Endothelial cell (in vitro differentiated cells): Measurements from ENCODE around the gene LCLAT1. TPM values are rescaled to one million over a fixed set of nuclear protein-coding genes. Genes with fewer than 3 reads are reported as not detected.

ENCODE experiments used
- DNase-seq: peaks from one replicate; pipeline ENCODE4 v3.0.0; 2021; ENCODE audit warnings: low spot score
- H3K27ac Mint-ChIP-seq: one replicate; pipeline ENCODE4 v1.8.0; 2021; ENCODE audit warnings: mixed read lengths, inconsistent platforms; ENCODE audit not compliant: unreplicated experiment
- H3K27me3 Mint-ChIP-seq: one replicate; pipeline ENCODE4 v1.8.0; 2021; ENCODE audit warnings: mild to moderate bottlenecking, moderate library complexity, mixed read lengths, inconsistent platforms; ENCODE audit not compliant: unreplicated experiment
- H3K36me3 Mint-ChIP-seq: one replicate; pipeline ENCODE4 v1.8.0; 2021; ENCODE audit warnings: mild to moderate bottlenecking, low read depth, mixed read lengths, inconsistent platforms; ENCODE audit not compliant: unreplicated experiment
- H3K4me1 Mint-ChIP-seq: one replicate; pipeline ENCODE4 v1.8.0; 2021; ENCODE audit warnings: mild to moderate bottlenecking, mixed read lengths, inconsistent platforms; ENCODE audit not compliant: unreplicated experiment
- H3K4me3 Mint-ChIP-seq: one replicate; pipeline ENCODE4 v1.8.0; 2021; ENCODE audit warnings: mild to moderate bottlenecking, mixed read lengths, inconsistent platforms; ENCODE audit not compliant: unreplicated experiment
- H3K9me3 Mint-ChIP-seq: one replicate; pipeline ENCODE4 v1.8.0; 2021; ENCODE audit warnings: mixed read lengths, inconsistent platforms; ENCODE audit not compliant: unreplicated experiment
- total RNA-seq: library from RNA; stranded (reverse); fragmentation: NEBNext Ultra II Directional; extraction: Animal tissue kit (Norgen Biotek cat#: 25700); gene quantifications from one replicate; pipeline ENCODE4 v1.2.1, GENCODE V29; 2021; ENCODE audit not compliant: unreplicated experiment
- TF ChIP-seq, protein P1 (sequence below): fragments of 200-600 bp; sonication (generic); IDR thresholded peaks from one replicate; pipeline ENCODE4 v1.5.0; 2021; ENCODE audit warnings: antibody characterized with exemption; ENCODE audit not compliant: unreplicated experiment

The LCLAT1 gene
- total RNA-seq, 1 donor from 2014 or later: 20.9 TPM

DNA sequence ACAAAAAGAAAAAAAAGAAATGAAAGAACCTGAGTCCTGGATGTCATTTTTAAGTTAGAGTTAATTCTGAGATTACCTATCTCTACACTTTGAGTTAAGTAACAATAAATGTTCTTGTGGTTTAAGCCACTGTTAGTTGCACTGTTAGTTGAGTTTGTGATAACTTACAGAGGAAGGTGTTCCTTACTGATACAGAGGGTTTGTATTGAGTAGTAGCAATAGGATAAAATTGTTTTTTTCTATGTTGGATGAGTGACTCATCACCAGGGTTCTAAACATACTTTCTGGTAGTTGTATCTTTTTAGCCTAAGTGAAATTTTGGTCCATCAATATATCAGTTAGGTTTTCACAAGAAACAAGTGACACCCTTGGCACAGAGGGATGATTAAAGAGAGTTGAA lies 4.0 kb upstream of the LCLAT1 start:
- no peak for DNase-seq
- no peaks in the 10 kb centered on the region for H3K9me3 Mint-ChIP-seq
- H3K4me1 Mint-ChIP-seq: peaks cover 18% of the 10 kb centered on the region
- TF ChIP-seq, protein P1, sequence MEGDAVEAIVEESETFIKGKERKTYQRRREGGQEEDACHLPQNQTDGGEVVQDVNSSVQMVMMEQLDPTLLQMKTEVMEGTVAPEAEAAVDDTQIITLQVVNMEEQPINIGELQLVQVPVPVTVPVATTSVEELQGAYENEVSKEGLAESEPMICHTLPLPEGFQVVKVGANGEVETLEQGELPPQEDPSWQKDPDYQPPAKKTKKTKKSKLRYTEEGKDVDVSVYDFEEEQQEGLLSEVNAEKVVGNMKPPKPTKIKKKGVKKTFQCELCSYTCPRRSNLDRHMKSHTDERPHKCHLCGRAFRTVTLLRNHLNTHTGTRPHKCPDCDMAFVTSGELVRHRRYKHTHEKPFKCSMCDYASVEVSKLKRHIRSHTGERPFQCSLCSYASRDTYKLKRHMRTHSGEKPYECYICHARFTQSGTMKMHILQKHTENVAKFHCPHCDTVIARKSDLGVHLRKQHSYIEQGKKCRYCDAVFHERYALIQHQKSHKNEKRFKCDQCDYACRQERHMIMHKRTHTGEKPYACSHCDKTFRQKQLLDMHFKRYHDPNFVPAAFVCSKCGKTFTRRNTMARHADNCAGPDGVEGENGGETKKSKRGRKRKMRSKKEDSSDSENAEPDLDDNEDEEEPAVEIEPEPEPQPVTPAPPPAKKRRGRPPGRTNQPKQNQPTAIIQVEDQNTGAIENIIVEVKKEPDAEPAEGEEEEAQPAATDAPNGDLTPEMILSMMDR: no peak
- peak overlapping the region; percentile 42 for H3K27ac Mint-ChIP-seq
- H3K27me3 Mint-ChIP-seq: peaks cover 3% of the 10 kb centered on the region
- no peaks in the 10 kb centered on the region for H3K36me3 Mint-ChIP-seq
- H3K4me3 Mint-ChIP-seq: no peak overlapping the region

DNA sequence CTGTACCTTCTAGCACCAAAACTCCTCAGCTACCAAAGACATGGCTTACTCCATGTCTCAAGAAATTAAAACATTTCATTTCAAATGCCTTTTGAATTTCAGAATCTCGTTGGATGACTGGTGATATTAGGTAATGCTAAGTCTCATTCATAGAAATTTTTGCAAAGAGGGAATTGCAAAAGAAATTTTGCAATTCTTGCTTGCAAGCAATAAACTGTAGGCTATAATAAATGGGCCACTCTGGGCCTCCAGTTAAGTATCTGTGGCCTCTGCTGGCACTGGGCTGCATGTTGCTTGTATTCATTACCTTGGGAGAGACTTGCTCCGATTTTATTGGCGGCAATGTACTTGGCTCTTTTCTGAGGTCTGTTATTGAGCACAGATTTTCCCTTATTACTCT lies 2.8 kb upstream of the LCLAT1 start:
- Mint-ChIP-seq H3K9me3 (no peaks in the 10 kb centered on the region), H3K4me1 (peaks cover 20% of the 10 kb centered on the region), H3K36me3 (no peaks in the 10 kb centered on the region), H3K4me3 (no peak overlapping the region), H3K27ac (no peak overlapping the region), H3K27me3 (peaks cover 3% of the 10 kb centered on the region)
- DNase-seq: no peak
- TF ChIP-seq, protein P1: no peak

DNA sequence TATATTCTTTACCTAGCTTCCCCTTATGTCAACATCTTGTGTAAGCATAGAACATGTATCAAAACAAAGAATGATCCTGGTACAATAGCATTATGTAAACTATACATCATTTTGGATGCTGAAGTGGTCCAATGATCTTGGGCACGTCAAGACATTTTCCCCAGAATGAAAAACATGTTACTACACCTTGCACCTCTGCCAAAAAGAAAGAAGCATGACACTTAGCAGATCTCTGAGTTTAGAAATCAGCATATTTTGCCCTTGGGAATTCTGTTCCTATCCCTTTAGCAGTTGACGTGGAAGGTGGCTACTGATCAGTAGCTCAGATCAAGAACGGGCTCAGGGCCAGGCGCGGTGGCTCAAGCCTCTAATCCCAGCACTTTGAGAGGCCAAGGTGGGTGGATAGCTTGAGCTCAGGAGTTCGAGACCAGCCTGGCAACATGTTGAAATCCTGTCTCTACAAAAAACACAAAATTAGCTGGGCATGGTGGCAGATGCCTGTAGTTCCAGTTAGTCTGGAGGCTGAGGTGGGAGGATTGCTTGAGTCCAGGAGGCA lies 1.7 kb upstream of the LCLAT1 start:
- no peaks in the 10 kb centered on the region for H3K9me3 Mint-ChIP-seq
- DNase-seq: no peak
- H3K4me1 Mint-ChIP-seq: peaks cover 13% of the 10 kb centered on the region
- H3K36me3 Mint-ChIP-seq: no peaks in the 10 kb centered on the region
- H3K27me3 Mint-ChIP-seq: peaks cover 2% of the 10 kb centered on the region
- no peak overlapping the region for H3K27ac Mint-ChIP-seq
- TF ChIP-seq, protein P1: no peak
- H3K4me3 Mint-ChIP-seq: no peak overlapping the region

DNA sequence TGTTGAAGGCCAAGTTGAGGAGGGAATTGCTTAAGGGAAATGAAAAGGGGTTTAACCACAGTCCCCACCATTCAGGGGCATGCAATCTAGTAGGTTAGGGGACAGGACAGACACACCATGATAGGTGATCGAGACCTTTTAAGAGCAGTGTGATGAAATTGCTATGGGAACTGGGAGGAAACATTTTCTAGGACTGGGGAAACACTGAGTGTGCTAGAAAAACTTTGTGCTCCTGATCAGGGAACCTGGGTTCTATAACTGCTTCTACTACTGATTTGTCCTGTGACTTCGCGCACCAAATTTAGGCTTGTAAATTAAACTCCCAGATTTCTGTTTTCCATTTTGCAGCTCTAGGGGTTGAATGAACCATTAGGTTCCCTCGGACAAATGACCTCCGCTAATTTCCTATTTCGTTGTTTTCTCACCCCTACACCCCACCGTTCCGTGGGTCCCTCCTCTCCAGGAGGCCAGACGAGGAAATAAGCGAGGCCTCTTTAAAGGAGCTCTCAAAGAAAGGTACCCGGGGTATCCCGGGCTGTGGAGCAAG lies 371 bp upstream of the LCLAT1 start:
- H3K27ac Mint-ChIP-seq: peak overlapping the region; percentile 94
- TF ChIP-seq, protein P1: no peak
- H3K4me1 Mint-ChIP-seq: peaks cover 13% of the 10 kb centered on the region
- no peak for DNase-seq
- H3K36me3 Mint-ChIP-seq: no peaks in the 10 kb centered on the region
- no peaks in the 10 kb centered on the region for H3K27me3 Mint-ChIP-seq
- H3K4me3 Mint-ChIP-seq: peak overlapping the region; percentile 93
- H3K9me3 Mint-ChIP-seq: no peaks in the 10 kb centered on the region

DNA sequence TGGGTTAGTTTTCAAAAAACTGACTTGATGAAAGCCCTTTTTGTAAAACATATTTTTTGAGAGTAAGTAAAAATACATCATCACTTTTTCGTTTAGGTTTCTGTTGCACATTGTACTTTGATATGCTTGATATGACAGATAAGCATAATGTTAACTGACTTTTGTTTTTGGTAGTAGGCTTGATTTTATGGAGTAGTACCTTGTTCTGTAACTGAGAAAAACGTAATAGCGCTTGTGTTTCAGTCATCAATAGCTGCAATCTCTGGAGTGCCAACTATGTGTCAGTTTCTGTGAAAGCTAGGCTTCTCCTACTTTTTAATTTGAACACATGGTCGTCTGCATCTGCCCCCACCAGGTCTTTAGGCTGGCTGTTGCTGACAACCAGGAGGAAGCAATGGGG lies 1.3 kb downstream of the LCLAT1 start:
- no peaks in the 10 kb centered on the region for H3K9me3 Mint-ChIP-seq
- DNase-seq: no peak
- peak overlapping the region; percentile 93 for H3K4me3 Mint-ChIP-seq
- peaks cover 20% of the 10 kb centered on the region for H3K4me1 Mint-ChIP-seq
- no peaks in the 10 kb centered on the region for H3K36me3 Mint-ChIP-seq
- no peaks in the 10 kb centered on the region for H3K27me3 Mint-ChIP-seq
- TF ChIP-seq, protein P1: no peak
- no peak overlapping the region for H3K27ac Mint-ChIP-seq
